ENCODE results near the gene MYG1. TPM values are rescaled to one million over a fixed set of nuclear protein-coding genes. Genes with fewer than 3 reads are reported as not detected.

MYG1 gene
- total RNA-seq, 1 experiment from 2014 or later, result 91.8 TPM

- H3K79me2 ChIP-seq (ENCODE audit: insufficient read depth, low read length), result no peaks in the 10 kb centered on the region
- H4K20me1 ChIP-seq (ENCODE audit: control insufficient read depth, insufficient read depth, insufficient read length), result no peaks in the 10 kb centered on the region
- H3K23ac ChIP-seq (ENCODE audit: insufficient read length, low read depth, low read length), result no peak overlapping the region
- H2BK120ac ChIP-seq (ENCODE audit: low read depth, low read length, poor library complexity, severe bottlenecking), result no peak overlapping the region
- H2BK12ac ChIP-seq (ENCODE audit: insufficient read length, low read depth, low read length), result no peak overlapping the region
- no peak overlapping the region for H2AK5ac ChIP-seq (ENCODE audit: insufficient read length, low read length)
- H3K27ac ChIP-seq (ENCODE audit: insufficient read length, low read depth, low read length), result no peak overlapping the region
- Mint-ChIP-seq H3K27me3 (ENCODE audit: low read depth) (no peaks in the 10 kb centered on the region; the same call in 1 of the 2 replicates), H3K4me3 (no peak overlapping the region), H3K27ac (peak overlapping the region in 1 of 3 experiments; percentile 3; a peak in 2 of 7 replicates), H3K36me3 (ENCODE audit: insufficient read depth in 1 of 3, low read depth in 3 of 3) (peaks cover 28 to 65% (median 57%) of the 10 kb centered on the region in 3 experiments; a peak in 6 of 7 replicates), H3K9me3 (no peaks in the 10 kb centered on the region), H3K4me1 (no peaks in the 10 kb centered on the region)
- H2BK5ac ChIP-seq (ENCODE audit: insufficient read length, low read length), result no peak overlapping the region
- no peak overlapping the region for H3T11ph ChIP-seq (ENCODE audit: low read length)
- no peak overlapping the region for H4K5ac ChIP-seq (ENCODE audit: insufficient read length, low read depth, low read length)
- no peak overlapping the region for H3K4ac ChIP-seq (ENCODE audit: low read depth, low read length)
- H2BK20ac ChIP-seq (ENCODE audit: low read depth, low read length, poor library complexity, severe bottlenecking), result no peak overlapping the region
- H3K4me2 ChIP-seq (ENCODE audit: insufficient read depth, insufficient read length, low read length), result no peak overlapping the region
- H2BK15ac ChIP-seq (ENCODE audit: low read depth, low read length), result no peak overlapping the region
- DNase-seq, result no peak
- no peak overlapping the region for H3K14ac ChIP-seq (ENCODE audit: insufficient read depth, low read length)
- H3K9me3 ChIP-seq (ENCODE audit: control insufficient read depth, low read depth, low read length), result no peaks in the 10 kb centered on the region
- TF ChIP-seq CTCF (conservative IDR thresholded peaks at IDR 0.05), result no peak
- H4K91ac ChIP-seq (ENCODE audit: insufficient read length, low read depth, low read length), result no peak overlapping the region
- no peak overlapping the region for H3K9ac ChIP-seq (ENCODE audit: extremely low read depth, insufficient read length, low read length)
- H2AFZ ChIP-seq (ENCODE audit: low read length), result no peak overlapping the region
- H3K79me1 ChIP-seq (ENCODE audit: insufficient read depth, low read depth, low read length, poor library complexity, severe bottlenecking), result no peaks in the 10 kb centered on the region
- H3K27me3 ChIP-seq (ENCODE audit: insufficient read depth, low read length), result no peaks in the 10 kb centered on the region
- H3K18ac ChIP-seq (ENCODE audit: insufficient read length, low read depth, low read length), result no peak overlapping the region
- no peak overlapping the region for H4K8ac ChIP-seq (replicated peaks; ENCODE audit: insufficient read length, low read depth, low read length)
- no peaks in the 10 kb centered on the region for H3K23me2 ChIP-seq (ENCODE audit: insufficient read length, low read depth, low read length, poor library complexity, severe bottlenecking)
- H3K4me1 ChIP-seq (ENCODE audit: insufficient read depth, low read length), result no peaks in the 10 kb centered on the region
- no CpG with 5 or more reads among the region's 4 CpGs for WGBS (ENCODE audit: extremely low coverage, insufficient read length, low lambda C conversion rate)
- no peak overlapping the region for H3K56ac ChIP-seq (ENCODE audit: insufficient read length, low read depth, low read length)
Measured at GRCh38 chr12:53308276-53308675, 8.8 kb downstream of the MYG1 start.

All from H9 (cell line).